NB4 (cell line): ENCODE results near the gene OLFML1.

Experiments used
- POLR2A ChIP-seq: IDR thresholded peaks from 2 replicates; pipeline ENCODE4 v1.6.1; 2011; ENCODE audit warnings: mild to moderate bottlenecking; ENCODE audit not compliant: insufficient read length; ENCODE audit errors: extremely low read depth
- TF ChIP-seq, protein P1 (sequence below): IDR thresholded peaks from one replicate; pipeline ENCODE4 v1.5.1; 2012; ENCODE audit warnings: low read depth, low read length
- TF ChIP-seq, protein P2 (sequence below): IDR thresholded peaks from 2 replicates; pipeline ENCODE4 v1.6.1; 2011; ENCODE audit warnings: low read depth, low read length

DNA sequence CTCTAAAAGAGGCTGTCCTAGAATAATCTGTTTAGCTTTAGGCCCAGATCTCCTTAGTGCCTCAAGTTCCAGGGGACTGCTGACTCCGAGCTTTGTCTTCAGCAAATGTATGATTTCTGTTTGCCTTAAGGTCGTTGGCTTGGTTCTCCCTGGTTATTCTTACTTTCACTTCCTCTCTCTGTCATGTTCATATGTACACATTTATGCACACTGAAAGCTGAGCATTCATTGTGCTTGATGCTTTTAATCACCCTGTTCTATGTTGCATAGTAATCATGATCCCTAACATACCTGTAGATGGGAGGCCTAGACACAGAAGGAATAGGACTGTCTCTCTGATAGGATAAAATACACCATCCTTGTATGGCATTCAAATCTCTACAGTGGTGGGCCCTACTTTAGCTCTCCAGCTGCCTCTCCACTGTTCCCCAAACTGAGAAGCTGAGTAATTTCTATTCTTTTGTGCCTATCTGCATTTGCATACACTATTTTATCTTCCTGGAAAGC is 35.7 kb downstream of the OLFML1 start:
- TF ChIP-seq, protein P1, sequence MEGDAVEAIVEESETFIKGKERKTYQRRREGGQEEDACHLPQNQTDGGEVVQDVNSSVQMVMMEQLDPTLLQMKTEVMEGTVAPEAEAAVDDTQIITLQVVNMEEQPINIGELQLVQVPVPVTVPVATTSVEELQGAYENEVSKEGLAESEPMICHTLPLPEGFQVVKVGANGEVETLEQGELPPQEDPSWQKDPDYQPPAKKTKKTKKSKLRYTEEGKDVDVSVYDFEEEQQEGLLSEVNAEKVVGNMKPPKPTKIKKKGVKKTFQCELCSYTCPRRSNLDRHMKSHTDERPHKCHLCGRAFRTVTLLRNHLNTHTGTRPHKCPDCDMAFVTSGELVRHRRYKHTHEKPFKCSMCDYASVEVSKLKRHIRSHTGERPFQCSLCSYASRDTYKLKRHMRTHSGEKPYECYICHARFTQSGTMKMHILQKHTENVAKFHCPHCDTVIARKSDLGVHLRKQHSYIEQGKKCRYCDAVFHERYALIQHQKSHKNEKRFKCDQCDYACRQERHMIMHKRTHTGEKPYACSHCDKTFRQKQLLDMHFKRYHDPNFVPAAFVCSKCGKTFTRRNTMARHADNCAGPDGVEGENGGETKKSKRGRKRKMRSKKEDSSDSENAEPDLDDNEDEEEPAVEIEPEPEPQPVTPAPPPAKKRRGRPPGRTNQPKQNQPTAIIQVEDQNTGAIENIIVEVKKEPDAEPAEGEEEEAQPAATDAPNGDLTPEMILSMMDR: no peak
- TF ChIP-seq POLR2A: no peak
- TF ChIP-seq, protein P2, sequence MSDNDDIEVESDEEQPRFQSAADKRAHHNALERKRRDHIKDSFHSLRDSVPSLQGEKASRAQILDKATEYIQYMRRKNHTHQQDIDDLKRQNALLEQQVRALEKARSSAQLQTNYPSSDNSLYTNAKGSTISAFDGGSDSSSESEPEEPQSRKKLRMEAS: no peak
